A549 treated with dexamethasone at 1 μM for 4 hours (cell line): ENCODE measurements around the gene WFDC8. TPM values are rescaled to one million over a fixed set of nuclear protein-coding genes. Genes with fewer than 3 reads are reported as not detected.

Source experiments
- total RNA-seq: library from RNA; stranded (reverse); fragments of 200-300 nt; extraction: Qiagen RNA extraction; gene quantifications from 5 replicates; pipeline ENCODE4 v1.2.3, GENCODE V29; 2022

WFDC8 gene
- not detected in 5 replicates for total RNA-seq

GRCh38 chr20:45579184-45579583 is at the start of gene WFDC8:
Gene WFDC8, minus strand, starts transcription at chr20:45579284. Its CDS starts 37 bp downstream, at chr20:45579247.

GRCh38 chr20:45547206-45547770 is 31.8 kb downstream of the WFDC8 start, which contains the start of gene EPPIN:
Gene EPPIN, minus strand, starts transcription at chr20:45547401. Its CDS starts 44 bp downstream, at chr20:45547357.

GRCh38 chr20:45539382-45539781 is 39.7 kb downstream of the WFDC8 start, which contains the start of gene WFDC6:
Gene WFDC6, minus strand, starts transcription at chr20:45539482. Its CDS starts 75 bp downstream, at chr20:45539407.

GRCh38 chr20:45515147-45515913 is 63.8 kb downstream of the WFDC8 start, which contains the start of gene SPINT3:
Gene SPINT3, minus strand, starts transcription at chr20:45515622. Its CDS starts 14 bp downstream, at chr20:45515608.

Other genes with a start within 250 kb of the WFDC8 start
- gene SDC4, start 230.9 kb downstream of the WFDC8 start, total RNA-seq: 88.5 to 111 TPM (median 102 TPM) in 5 replicates
- 22.2 to 30.5 TPM (median 28.6 TPM) in 5 replicates for gene SYS1, start 216.1 kb downstream of the WFDC8 start, total RNA-seq
- not detected in 5 replicates for gene TP53TG5, start 201.0 kb downstream of the WFDC8 start, total RNA-seq
- 21.7 to 26.4 TPM (median 23.8 TPM) in 5 replicates for gene DBNDD2, start 171.0 kb downstream of the WFDC8 start, total RNA-seq
- 82.5 to 106 TPM (median 104 TPM) in 5 replicates for gene PIGT, start 163.1 kb downstream of the WFDC8 start, total RNA-seq
- gene WFDC2, start 109.5 kb downstream of the WFDC8 start, total RNA-seq: 0.18 TPM in 1 of 5 replicates, not detected in the others
- not detected in 5 replicates for gene SPINT3, start 63.7 kb downstream of the WFDC8 start, total RNA-seq
- gene WFDC6, start 39.8 kb downstream of the WFDC8 start, total RNA-seq: not detected in 5 replicates
- not detected in 5 replicates for gene EPPIN, start 31.9 kb downstream of the WFDC8 start, total RNA-seq
- not detected in 5 replicates for gene WFDC10A, start 50.5 kb upstream of the WFDC8 start, total RNA-seq
- not detected in 5 replicates for gene WFDC9, start 52.0 kb upstream of the WFDC8 start, total RNA-seq
- not detected in 5 replicates for gene WFDC11, start 91.0 kb upstream of the WFDC8 start, total RNA-seq
- not detected in 5 replicates for gene WFDC13, start 122.8 kb upstream of the WFDC8 start, total RNA-seq
- gene WFDC10B, start 125.7 kb upstream of the WFDC8 start, total RNA-seq: not detected in 5 replicates
- not detected in 5 replicates for gene SPINT4, start 143.1 kb upstream of the WFDC8 start, total RNA-seq
- 0.29 to 0.48 TPM in 2 of 5 replicates, not detected in the others for gene WFDC3, start 212.6 kb upstream of the WFDC8 start, total RNA-seq
- gene DNTTIP1, start 212.7 kb upstream of the WFDC8 start, total RNA-seq: 31.5 to 36.3 TPM (median 35.0 TPM) in 5 replicates
- gene UBE2C, start 233.4 kb upstream of the WFDC8 start, total RNA-seq: 220 to 247 TPM (median 230 TPM) in 5 replicates
- gene TNNC2, start 248.0 kb upstream of the WFDC8 start, total RNA-seq: 0.12 to 0.29 TPM in 2 of 5 replicates, not detected in the others